ENCODE data around the gene ADGRV1.
"Not testable (repeated sequence)": the region's sequence is repeated elsewhere in the genome, so short reads cannot be mapped to it uniquely, and the experiment has no call there.

The ADGRV1 gene

GRCh38 chr5:90902170-90902569 is 343.6 kb downstream of the ADGRV1 start:
- DNase-seq (ENCODE audit: low read depth, low spot score) = no peak

- DNase-seq (ENCODE audit: low read depth, low spot score) = no peak
Measured at GRCh38 chr5:90902651-90903386, 344.2 kb downstream of the ADGRV1 start.

- peak; percentile 30 for DNase-seq (ENCODE audit: low read depth, low spot score)
Measured at GRCh38 chr5:90909101-90909503, 350.5 kb downstream of the ADGRV1 start.

GRCh38 chr5:90909940-90910339 is 351.3 kb downstream of the ADGRV1 start:
- DNase-seq (ENCODE audit: low read depth, low spot score) = no peak

GRCh38 chr5:90911169-90911568 is 352.6 kb downstream of the ADGRV1 start:
- DNase-seq (ENCODE audit: low read depth, low spot score) = no peak

GRCh38 chr5:90912476-90912875 is 353.9 kb downstream of the ADGRV1 start:
- no peak for DNase-seq (ENCODE audit: low read depth, low spot score)

- DNase-seq (ENCODE audit: low read depth, low spot score) = no peak
Measured at GRCh38 chr5:90915393-90915792, 356.8 kb downstream of the ADGRV1 start.

- no peak for DNase-seq (ENCODE audit: low read depth, low spot score)
Measured at GRCh38 chr5:90916947-90917800, 358.6 kb downstream of the ADGRV1 start.

GRCh38 chr5:90917928-90918668 is 359.5 kb downstream of the ADGRV1 start:
- DNase-seq (ENCODE audit: low read depth, low spot score) = no peak

- DNase-seq (ENCODE audit: low read depth, low spot score) = no peak
Measured at GRCh38 chr5:90921418-90921973, 362.9 kb downstream of the ADGRV1 start.

GRCh38 chr5:90924222-90924621 is 365.6 kb downstream of the ADGRV1 start:
- DNase-seq (ENCODE audit: low read depth, low spot score) = not testable (repeated sequence)

- not testable (repeated sequence) for DNase-seq (ENCODE audit: low read depth, low spot score)
Measured at GRCh38 chr5:90929013-90929839, 370.6 kb downstream of the ADGRV1 start.

GRCh38 chr5:90930062-90930461 is 371.5 kb downstream of the ADGRV1 start:
- DNase-seq (ENCODE audit: low read depth, low spot score) = no peak

GRCh38 chr5:90930756-90931431 is 372.3 kb downstream of the ADGRV1 start:
- DNase-seq (ENCODE audit: low read depth, low spot score) = no peak

- no peak for DNase-seq (ENCODE audit: low read depth, low spot score)
Measured at GRCh38 chr5:90932052-90932699, 373.6 kb downstream of the ADGRV1 start.

- DNase-seq (ENCODE audit: low read depth, low spot score) = no peak
Measured at GRCh38 chr5:90933298-90933697, 374.7 kb downstream of the ADGRV1 start.

- no peak for DNase-seq (ENCODE audit: low read depth, low spot score)
Measured at GRCh38 chr5:90934091-90934719, 375.6 kb downstream of the ADGRV1 start.

GRCh38 chr5:90934738-90935137 is 376.1 kb downstream of the ADGRV1 start:
- DNase-seq (ENCODE audit: low read depth, low spot score) = no peak

- no peak for DNase-seq (ENCODE audit: low read depth, low spot score)
Measured at GRCh38 chr5:90939211-90939610, 380.6 kb downstream of the ADGRV1 start.
